Activated naive CD4-positive, alpha-beta T cell treated with anti-CD3 and anti-CD28 coated beads, Interleukin-2, amount 50 U/mL, for 16 hours (primary cell): ENCODE data around the gene PAX3.

Source experiments
- DNase-seq: peaks from one replicate; pipeline ENCODE4 v3.0.0-alpha.2; 2020

The PAX3 gene

DNA sequence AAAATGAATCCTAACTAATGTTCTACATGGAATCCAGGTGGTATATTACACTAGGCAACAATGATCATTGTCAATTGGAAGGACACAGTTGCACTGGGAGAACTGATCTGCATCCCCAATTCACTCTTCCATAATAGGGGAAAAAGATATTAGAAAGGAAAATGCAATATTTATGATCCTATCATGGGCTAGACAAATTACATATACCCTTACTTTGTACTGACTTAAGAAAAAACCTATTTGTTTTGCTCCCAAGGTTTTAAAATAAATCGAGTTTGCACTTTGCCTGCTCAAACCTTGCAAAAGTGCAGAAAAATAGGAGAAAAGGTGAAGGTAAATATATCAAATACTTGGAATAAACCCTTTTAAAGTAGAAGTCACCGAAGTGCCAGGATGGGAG is 11.0 kb upstream of the PAX3 start:
- no peak for DNase-seq

DNA sequence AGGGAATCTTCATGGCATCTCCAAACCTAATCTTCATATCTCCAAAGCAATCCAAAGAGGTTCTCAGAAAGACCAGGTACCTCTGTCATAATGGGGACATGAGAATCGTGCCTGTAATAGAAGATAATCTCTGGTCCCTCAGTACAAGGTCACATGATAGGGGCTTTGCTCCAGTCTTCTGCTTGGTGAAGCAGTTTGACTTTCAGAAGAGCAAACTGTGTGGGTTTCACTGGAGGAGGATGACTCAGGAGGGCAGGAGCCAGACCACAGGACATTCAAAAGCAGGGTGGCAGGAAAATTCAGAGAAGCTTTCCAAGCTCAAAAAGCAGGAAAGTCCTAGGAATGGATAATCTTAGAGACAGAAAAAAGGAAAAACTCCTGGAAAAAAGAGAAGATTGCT is 10.6 kb upstream of the PAX3 start:
- no peak for DNase-seq

DNA sequence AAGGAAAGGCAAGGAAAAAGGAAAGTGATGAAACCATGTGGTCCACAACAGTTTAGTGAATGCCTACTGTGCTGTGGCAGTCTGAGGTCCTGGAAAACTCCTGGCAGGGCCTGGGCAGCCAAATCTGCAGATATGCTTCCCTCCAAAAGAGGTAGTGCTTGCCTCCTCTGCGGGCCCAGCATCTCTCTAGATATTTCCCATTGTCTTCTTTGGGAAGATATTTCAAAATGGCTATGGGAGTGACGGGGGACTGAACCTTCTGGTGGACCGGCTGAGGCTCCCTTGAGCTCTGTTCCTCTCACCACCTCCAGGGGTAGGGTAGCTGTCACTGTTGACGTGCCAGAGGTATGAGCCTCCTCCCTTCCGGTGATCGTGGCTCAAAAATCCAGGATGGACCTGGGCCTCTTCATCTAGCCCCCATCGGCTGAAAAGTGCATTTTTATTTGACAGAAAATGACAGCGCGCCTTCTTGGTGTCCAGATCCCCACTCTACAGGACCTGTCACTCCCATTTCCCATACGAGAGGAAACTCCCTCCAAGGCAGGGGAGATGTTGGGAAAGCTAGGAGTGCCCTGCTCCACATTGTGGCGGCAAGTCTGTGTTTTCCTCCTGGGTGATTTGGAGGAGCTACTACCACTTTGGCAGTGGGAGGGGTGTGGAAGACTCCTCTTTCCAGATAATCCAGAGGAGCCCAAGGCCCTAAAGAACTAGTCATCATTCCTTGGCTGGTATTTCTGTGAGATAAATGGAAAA is 9.4 kb upstream of the PAX3 start:
- no peak for DNase-seq

DNA sequence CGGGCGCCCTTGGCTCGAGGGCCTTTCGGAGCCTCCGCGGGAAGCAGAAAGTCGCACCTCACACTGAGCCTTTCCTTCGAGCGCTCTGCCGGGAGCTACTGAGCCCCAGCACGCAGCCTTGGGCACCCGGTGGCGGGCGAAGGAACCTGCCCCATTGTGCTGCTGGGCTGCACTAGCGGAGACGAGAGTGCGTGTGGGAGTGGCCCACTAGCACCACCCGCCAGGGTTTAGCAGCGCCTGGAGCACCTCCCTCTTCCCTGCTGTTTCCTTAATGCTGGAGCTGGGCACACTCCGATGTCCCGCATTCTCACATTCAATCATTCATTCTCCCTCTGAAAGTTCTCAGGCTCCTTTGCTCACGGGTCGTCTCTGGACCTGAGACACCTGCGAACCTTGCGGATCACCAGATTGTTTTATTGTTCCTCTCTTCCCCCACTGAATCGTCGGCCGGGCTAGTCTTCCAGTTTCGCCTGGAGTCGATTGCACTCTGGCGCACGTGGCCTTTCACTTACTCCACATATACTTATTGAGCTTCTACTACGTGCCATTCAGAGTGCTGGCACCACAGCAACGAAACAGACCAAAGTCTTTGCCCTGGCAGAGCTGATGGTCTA is 8.5 kb upstream of the PAX3 start:
- no peak for DNase-seq

DNA sequence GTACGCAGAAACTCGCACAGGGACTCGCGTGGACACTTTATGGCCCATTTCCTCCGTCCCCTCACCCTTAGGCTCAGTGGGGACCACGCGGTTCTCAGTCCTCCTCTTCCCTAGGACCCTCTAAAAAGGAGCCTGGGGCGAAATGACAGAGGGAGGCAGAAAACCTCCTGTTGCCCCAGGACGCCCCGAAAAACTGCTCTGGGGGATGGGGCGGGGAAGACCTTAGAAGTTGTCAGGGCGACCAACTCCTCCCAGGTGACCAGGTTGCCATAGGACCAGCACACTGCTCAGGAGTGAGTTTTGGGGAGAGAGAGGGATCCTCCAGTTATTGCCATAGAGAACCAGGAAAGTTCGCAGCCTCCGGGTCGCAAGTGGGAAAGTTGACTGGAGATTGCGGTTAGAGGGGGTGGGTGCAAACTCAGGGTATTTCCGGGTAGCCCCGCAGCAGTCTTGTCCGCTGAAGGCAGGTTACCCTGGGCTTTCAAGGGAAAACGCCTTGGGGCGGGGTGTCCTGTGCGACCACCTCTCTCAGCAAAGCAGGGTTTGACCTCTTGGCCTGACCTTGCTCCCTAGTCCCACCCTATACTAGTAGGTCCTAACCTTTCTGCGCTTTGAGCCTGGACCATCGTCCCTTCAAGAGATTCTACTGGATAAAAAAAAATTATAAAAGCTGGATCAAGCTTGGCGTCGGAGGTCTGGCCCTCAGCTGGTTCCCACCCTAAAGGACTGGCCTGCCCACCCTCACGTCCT is 7.8 kb upstream of the PAX3 start:
- no peak for DNase-seq

DNA sequence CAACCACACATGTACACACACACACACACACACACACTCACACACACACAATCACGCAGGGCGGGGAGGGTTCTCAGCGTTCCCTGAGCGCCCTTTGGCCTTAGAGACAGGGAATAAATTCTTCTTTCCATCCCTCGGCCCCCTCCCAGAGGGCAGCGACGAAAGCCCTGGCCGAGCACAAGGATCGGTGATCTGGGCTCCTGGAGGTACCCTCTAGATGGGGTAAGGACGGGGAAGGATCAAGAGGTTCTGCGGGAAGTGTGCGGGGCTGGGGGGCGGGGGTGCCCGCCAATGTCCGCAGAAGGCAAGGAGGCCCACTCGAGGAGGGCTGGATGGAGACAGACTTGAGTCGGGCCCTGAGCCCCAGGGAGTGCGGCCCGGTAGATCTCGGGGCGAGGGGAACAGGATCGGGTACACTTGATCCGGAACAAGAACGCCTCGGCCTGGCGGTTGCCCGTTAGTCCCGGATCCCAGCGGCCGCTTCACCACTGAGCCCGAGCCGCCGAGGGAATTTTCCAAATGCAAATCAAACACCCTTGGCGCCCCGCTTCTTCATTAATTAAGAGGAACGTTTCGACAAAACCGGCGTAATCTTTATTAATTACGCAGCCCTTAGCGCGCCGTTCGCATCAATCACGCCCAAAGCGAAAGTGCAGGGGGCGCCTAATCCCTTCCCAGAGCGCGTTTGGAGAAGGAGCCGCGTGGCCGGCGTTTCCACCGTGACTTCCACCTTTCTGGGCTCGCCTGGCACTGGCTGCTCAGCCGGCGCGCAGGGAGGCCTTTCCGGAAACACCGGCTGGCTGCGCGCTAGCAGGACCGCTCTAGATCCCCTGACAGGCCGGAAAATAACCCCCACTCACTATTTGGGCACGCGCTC is 7.0 kb upstream of the PAX3 start:
- no peak for DNase-seq

DNA sequence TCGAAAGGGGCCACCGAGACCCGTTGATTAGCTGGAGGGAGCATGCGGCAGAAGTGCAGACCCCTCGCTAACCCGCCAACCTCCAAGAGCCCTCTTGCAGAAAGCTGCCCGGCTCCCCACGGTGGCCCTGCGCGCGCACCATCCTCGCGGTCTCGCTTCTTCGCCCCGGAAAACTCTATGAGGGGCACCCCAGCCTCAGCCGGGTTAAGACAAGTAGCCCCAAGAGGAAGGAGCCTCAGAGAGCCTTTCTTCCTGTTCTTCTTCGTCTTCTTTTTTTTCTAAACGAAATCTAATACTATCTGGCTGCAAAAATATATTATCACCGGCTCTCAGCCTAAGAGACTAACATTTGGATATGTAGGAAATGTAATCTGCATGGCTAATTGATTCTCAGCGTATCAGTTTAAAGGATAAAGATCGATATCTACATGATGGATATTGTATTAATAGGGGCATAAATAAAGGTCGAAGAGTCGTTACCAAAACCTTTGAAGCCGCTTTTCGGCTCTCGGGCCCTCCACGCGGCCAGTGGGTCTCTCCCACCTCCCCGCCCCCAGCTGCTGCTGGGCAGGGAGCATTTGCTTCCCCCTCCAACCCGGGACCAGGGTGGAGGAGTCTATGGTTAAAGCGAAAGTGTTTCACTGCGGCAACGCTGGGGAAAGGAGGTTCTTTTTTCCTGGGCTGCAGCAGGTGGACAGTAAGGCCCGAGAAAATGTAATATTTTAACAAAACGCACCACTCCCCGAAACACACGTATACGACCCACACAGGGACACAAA is 6.1 kb upstream of the PAX3 start:
- no peak for DNase-seq

DNA sequence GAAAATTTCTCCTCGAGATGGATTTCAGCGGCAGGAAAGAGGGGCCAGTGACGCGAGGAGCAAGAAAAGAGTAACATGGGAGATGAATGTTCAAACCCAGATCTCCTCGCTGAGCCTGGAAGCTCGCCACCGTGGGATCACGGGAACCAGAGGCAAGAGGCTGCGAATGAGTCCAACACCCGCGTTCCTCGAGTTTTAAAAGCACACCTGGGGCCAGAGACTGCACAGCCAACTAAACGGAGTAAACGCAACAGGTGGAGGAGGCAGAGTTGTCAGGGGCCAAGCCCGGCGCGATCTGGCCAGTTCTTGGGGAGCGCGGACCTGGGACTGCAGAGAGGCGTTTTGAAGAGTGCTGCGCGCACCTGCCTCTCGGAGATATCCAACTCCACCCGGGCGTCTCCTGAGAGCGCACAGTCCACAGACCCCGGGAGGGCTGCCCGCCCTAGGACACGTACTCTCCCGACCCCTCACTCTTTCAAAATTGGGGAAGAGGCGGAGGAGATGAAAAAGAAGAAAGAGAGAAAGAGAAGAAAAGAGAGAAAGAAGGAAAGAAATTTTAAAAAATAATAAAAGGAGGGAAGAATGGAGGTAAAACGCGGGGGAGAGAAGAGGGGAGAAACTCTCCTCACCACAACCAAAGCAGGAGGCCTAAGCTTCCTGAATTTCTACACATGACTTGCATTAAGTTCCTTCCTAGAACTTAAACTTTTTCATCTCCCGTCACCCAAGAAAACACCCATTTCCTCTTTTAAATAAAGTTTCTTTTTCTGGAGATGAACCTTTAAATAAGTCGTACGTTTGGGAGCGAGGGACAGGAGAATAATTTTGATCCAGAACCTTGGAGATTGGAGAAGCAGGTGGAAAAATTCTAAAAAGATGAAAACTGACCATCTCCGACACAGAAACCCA is 5.3 kb upstream of the PAX3 start:
- DNase-seq = no peak

DNA sequence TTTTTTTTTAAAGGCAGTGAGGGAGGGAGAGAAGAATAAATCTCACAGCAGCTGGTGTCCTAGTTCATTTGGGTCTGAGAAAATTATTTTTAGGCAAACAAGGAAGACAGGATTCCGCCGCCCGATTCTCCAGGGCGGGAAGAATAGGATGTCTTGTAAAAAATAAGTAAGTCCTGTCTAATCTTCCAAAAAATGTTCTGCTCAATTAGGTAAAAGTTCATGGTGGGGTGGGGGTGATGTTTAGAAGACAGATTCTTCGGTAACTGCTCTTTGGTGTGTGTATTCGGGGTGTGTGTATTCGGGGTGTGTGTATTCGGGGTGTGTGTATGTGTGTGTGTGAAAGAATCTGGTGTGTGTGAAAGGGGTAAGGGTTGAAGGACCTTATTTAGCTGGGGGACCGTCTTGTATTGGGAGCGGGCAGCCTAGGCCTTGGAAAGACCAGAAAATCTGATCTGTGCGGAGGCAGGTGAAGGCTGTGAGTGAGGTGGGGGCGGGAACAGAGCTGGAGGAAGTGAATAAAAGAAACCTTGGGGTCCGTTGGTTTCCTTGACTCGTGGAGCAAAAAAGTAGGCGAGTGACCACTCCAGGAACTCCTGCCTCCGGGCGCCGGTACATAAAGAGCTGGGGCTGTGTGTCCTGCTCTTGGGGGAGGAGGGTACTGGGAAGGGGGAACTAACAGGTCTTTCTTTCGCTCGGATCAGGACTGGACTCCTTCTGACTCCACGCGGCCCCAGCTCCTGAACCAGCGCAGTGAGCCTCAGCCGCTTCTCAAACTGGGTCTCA is 4.4 kb upstream of the PAX3 start:
- no peak for DNase-seq

DNA sequence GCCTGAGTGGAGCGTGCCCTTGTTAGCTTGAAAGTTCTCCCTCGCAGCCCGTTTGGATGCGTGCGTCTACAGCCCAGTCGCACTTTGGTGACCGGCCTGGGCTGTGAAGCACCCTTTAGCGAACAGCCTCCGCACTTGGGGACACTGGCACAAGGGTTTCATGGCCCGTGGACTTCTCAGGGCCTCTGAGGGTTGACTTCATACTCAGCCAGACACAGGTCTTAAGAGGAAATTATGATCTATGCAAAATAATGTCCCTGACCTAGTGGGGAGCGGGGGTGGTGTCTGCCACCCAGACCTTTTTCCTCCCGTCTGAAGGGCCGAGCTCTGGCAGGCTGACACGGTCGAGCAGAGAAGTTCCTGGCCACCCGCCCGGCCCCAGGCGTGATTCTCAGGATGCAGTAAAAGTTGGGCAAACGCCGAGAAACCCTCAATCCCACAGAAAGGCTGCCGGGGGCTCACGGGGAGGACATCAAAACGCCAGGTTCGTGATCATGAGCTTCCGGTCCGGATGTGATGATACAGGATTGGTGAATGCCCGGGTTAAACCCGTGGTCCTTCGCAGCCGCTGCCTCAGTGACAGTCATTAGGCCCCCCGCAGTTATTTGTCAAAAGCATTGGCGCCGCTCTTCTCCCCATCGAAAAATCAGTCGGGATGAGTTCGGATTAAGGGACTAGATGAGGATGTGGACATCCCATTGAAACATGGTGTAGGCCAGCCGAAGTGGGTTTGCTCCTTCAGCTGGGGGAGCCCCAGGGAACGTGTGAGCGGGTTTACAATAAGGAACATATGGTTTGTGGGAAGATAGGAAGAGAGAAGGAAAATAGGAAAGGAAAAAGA is 3.6 kb upstream of the PAX3 start:
- DNase-seq = no peak

DNA sequence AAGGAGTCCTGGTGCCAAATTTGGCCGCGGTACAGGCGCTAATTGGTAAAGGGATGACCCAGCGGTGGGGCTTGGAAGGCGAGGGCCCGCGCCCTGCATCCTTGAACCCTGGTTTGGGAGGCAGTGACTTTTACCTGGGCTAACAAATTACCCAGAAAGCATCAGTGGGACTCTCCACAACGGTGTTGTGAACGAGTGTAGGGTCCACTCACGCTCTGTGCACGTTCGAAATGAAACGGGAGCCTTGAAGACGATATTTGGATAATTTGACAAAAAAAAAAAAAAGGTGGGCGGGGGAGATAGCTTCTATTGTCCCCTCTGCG is 3.0 kb upstream of the PAX3 start:
- DNase-seq = no peak

DNA sequence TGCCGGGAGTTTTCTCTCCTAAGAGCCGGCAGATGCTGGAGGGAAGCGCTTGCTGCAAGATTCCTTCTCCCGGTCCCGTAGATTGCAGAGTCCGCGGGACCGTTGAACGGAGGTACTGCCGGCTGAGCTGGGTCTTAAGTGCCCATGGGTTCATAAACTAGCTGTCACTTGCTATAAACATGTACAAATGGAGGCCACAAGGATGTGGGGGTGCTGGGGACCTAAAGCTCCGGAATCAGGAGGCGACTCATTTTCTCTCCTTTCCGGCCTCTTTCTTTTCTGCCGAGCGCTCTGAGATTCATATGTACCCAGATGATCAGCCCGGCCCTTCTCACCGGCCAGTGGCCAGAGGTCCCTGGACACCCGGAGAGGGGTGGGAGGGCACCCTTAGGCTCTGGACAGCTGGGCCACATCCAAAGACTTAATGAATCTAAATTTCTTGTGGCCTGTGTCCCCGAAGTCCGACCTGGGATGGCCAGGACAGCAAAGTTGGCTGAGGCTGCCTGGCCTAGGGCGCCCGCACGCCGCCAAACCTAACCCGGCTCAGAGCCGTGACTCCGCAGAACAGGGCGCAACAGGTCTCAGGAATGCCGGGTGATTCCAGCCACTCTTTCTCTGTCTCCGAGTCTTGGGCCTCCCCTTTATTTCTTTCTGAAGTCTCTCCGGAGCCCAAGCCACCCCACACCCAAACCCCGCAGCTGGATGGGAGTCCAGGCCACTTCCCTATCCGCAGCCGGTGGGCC is 2.4 kb upstream of the PAX3 start:
- DNase-seq = no peak

DNA sequence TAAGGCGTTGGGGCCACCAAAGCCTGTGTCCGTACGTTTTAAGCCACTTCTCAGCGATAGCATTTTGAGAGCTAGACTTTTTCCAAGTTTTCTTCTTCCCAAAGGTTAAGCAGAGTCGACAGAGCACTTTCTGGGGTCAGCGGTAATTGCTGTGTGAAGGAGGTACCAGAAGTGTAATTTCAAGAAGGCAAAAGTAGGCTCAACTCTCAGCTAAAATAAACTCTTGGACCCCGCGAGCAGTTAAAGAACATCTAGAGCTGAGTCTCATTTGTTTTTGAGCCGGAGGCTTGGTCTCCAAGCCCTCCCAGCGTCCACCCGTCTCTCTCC is 1.9 kb upstream of the PAX3 start:
- DNase-seq = no peak

DNA sequence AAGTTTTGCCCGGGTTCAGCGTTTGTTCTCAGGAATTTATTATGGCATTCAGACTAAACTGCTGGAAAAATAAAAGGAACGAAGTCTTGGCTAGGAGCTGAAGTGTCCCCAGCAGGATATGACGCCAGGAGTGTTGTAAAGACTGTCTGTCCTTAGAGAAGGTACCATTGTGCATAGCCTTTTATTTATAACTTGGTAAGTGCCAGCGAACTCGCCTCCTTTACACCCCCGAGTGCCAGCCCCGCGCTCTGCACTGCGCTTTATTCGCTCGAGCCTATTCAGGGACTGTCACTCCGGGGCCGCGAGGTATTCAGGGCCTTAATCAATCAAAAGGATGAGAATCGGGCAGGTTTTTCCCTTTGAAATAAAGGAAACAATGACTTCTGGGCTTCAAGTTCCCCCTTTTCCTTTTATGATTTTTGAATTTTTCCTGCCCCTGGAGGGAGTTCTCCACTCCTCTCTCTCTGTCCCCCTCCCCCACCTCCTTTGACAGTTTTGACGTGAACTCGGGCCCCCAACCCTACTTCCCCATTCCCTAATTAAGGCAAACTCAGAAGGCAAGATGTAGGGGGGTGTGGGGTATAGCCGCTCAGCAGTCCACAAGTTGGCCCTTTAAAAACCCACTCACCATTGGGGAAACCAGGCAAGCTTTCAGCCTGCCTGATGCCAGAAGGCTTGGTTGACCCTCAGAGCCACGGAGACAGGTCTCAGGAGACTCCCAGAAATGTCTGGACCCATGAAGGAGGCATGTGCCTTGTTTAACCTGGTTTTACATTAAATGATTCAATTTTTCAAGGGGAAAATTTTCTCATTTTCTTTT is 1.3 kb upstream of the PAX3 start:
- no peak for DNase-seq

DNA sequence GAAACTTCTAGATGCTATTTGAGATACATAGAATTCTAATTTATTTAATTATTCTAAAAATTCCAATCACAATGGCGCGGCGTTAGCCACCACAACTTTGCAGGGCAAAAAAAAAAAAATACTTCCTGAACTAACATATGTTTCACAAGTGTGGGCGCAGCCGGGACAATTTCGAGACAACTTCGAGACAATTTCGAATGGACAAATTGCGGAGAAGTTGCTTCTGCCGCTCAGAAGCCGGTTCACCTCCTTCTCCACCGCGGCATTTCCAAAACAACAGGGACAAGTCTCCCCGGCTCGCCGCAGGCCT is 842 bp downstream of the PAX3 start:
- DNase-seq = no peak

DNA sequence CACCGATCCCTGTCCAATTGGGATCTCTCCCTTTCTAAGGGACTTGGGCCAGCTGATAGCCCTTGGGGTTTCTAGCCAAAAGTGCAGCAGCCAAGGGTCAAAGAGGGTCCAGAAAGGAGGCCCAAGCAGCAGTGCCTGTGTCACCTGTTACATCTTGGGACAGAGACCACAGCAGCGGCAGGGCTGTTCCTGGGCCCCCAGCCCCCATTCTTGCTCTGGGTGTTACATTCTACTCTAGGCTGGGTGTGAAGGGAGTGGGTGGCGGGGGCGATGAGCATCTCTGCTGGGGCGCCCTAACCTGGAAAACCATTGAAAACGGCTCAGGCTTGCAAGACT is 1.2 kb downstream of the PAX3 start:
- no peak for DNase-seq

DNA sequence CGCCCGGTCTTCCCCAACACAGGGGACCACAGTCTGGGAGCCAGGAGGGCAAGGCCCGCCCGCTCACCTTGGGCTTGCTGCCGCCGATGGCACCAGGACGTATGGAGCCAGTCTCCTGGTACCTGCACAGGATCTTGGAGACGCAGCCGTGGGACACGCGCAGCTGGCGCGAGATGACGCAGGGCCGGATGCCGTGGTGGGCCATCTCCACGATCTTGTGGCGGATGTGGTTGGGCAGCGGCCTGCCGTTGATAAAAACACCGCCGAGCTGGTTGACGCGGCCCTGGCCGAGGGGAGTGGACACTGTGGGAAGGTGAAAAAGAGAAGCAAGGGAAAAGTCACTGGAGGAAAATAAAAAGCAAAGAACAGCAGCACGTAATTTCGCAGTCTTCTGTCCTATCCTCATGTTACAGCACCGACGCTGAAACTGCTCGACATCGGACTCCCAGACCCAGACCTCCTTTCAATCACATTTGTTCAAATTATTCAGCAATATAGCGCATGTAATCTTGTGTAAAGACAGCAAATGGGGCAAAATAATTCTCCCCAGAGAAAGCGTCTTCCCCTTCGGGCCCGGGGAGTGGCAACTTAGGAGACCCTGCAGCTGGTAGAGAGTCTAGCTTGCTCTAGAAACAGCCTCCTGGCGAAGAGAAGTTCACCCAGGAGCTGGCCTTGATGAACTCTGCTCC is 1.7 kb downstream of the PAX3 start:
- no peak for DNase-seq

DNA sequence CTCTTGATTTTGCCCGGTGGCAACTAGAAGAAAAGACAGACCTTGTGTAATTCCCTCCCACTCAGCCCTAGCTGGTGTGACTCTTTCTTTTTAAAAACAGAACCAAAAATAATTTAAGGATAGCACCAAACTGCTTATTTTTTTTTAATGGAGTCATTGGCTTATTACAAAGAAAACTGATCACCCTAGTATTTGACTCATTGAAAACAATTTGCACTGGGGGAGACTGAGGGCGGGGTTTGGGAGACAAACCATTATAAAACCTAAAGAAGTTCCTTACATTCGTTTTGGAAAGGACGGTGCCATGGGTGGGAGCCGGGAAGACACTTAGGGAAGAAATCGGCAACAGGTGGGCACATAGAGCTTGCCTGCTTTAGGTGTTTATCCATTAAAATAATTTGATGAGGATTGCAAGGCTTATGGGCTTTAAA is 2.5 kb downstream of the PAX3 start:
- DNase-seq = no peak
